SK-N-SH (cell line): ENCODE measurements around the gene ADD2. TPM values are rescaled to one million over a fixed set of nuclear protein-coding genes. Genes with fewer than 3 reads are reported as not detected.

Source experiments
- CTCF ChIA-PET: fragments of 300-600, 350-600 bp; formaldehyde crosslinking; extraction: SDS; loops from one replicate; lab custom pipeline; 2021; lab: Yijun Ruan, JAX
- POLR2A ChIA-PET: fragments of 350-600 bp; sonication (Branson Sonifier 250); formaldehyde crosslinking; extraction: SDS; loops from one replicate; lab custom pipeline; 2020; ENCODE audit warnings: antibody characterized with exemption, inconsistent platforms; lab: Yijun Ruan, JAX
- DNase-seq: peaks from one replicate; pipeline ENCODE4 v3.0.0; 2012
- H2AFZ ChIP-seq: fragments of 200-600 bp; sonication (generic); 2 replicates; pipeline ENCODE4 v1.8.1; 2016; ENCODE audit warnings: antibody characterized with exemption, mild to moderate bottlenecking, low read depth
- H3F3A ChIP-seq: fragments of 200-600 bp; sonication (generic); replicated peaks from 2 replicates; pipeline ENCODE3; 2016; ENCODE audit warnings: antibody characterized with exemption, mild to moderate bottlenecking; ENCODE audit not compliant: insufficient read depth
- H3K27ac ChIP-seq, 2 experiments: fragments of 200-500 bp in 1 of 2; fragments of 200-600 bp in 1 of 2; sonication (Bioruptor generic) in 1 of 2; sonication (generic), shearing (Covaris generic) in 1 of 2; 2 replicates each; pipeline versions ENCODE4 v1.5.1 to v1.6.1; 2014 to 2016; ENCODE audit warnings: low read depth in 2 of 2, inconsistent platforms in 1 of 2, low read length in 1 of 2, mild to moderate bottlenecking in 1 of 2, mixed read lengths in 1 of 2
- H3K27me3 ChIP-seq: fragments of 200-600 bp; sonication (generic), shearing (Covaris generic); 2 replicates; pipeline ENCODE4 v1.6.1; 2016; ENCODE audit warnings: mixed run types; ENCODE audit not compliant: insufficient read depth
- H3K36me3 ChIP-seq, 2 experiments: fragments of 200-500 bp in 1 of 2; fragments of 200-600 bp in 1 of 2; sonication (Bioruptor generic) in 1 of 2; sonication (generic) in 1 of 2; replicated peaks in 1 of 2; 2 replicates each; pipeline versions ENCODE3 to v1.5.1; 2014 to 2016; ENCODE audit warnings: low read length in 1 of 2, mild to moderate bottlenecking in 1 of 2; ENCODE audit not compliant: insufficient read depth in 2 of 2, control insufficient read depth in 1 of 2
- H3K4me1 ChIP-seq, 2 experiments: fragments of 200-500 bp in 1 of 2; fragments of 200-600 bp in 1 of 2; sonication (Bioruptor generic) in 1 of 2; sonication (generic), shearing (Covaris generic) in 1 of 2; 2 replicates each; pipeline versions ENCODE4 v1.5.1 to v1.6.1; 2014 to 2016; ENCODE audit warnings: low read depth in 1 of 2, low read length in 1 of 2, mixed run types in 1 of 2; ENCODE audit not compliant: insufficient read depth in 2 of 2, control insufficient read depth in 1 of 2
- H3K4me2 ChIP-seq: fragments of 200-600 bp; sonication (generic), shearing (Covaris generic); 2 replicates; pipeline ENCODE4 v1.6.1; 2017; ENCODE audit warnings: mixed run types
- H3K4me3 ChIP-seq, 2 experiments: fragments of 200-500 bp in 1 of 2; fragments of 200-600 bp in 1 of 2; sonication (Bioruptor generic) in 1 of 2; sonication (generic), shearing (Covaris generic) in 1 of 2; 2 replicates each; pipeline versions ENCODE4 v1.5.1 to v1.8.1; 2014 to 2016; ENCODE audit warnings: low read depth in 2 of 2, inconsistent platforms in 1 of 2, low read length in 1 of 2, mild to moderate bottlenecking in 1 of 2, mixed read lengths in 1 of 2, moderate library complexity in 1 of 2
- H3K79me2 ChIP-seq: fragments of 200-600 bp; sonication (generic); 2 replicates; pipeline ENCODE4 v1.8.1; 2017; ENCODE audit warnings: mild to moderate bottlenecking; ENCODE audit not compliant: insufficient read depth
- H3K9ac ChIP-seq: fragments of 200-600 bp; sonication (generic); 2 replicates; pipeline ENCODE4 v1.6.1; 2017; ENCODE audit warnings: mixed run types
- H3K9me2 ChIP-seq: fragments of 200-600 bp; sonication (generic); 2 replicates; pipeline ENCODE4 v1.6.1; 2017; ENCODE audit warnings: mixed run types
- H3K9me3 ChIP-seq: fragments of 200-600 bp; sonication (generic); 2 replicates; pipeline ENCODE4 v1.6.1; 2017; ENCODE audit warnings: mixed run types, mild to moderate bottlenecking, moderate library complexity
- H4K20me1 ChIP-seq: fragments of 200-600 bp; sonication (generic); 2 replicates; pipeline ENCODE4 v1.6.1; 2017; ENCODE audit warnings: mild to moderate bottlenecking, mixed run types; ENCODE audit not compliant: insufficient read depth
- CHD2 ChIP-seq: fragments of 150-350 bp; IDR thresholded peaks from 2 replicates; pipeline ENCODE4 v1.6.1; 2018; ENCODE audit warnings: low read length; ENCODE audit not compliant: partially characterized antibody
- ELF1 ChIP-seq: IDR thresholded peaks from 2 replicates; pipeline ENCODE4 v1.4.0; 2012
- EP300 ChIP-seq, 2 experiments: IDR thresholded peaks; 2 replicates each; pipeline versions ENCODE4 v1.4.0 to v1.6.1; 2012; ENCODE audit warnings: borderline replicate concordance in 1 of 2, low read depth in 1 of 2, low read length in 1 of 2
- GABPA ChIP-seq: IDR thresholded peaks from 2 replicates; pipeline ENCODE4 v1.4.0; 2012; ENCODE audit warnings: low read depth, mild to moderate bottlenecking
- MXI1 ChIP-seq: IDR thresholded peaks from 2 replicates; pipeline ENCODE4 v1.6.1; 2012; ENCODE audit warnings: mild to moderate bottlenecking, low read depth, low read length, improper control_type of control experiment
- NFIC ChIP-seq: IDR thresholded peaks from 2 replicates; pipeline ENCODE4 v1.4.0; 2012; ENCODE audit warnings: borderline replicate concordance
- NRF1 ChIP-seq: IDR thresholded peaks from 2 replicates; pipeline ENCODE4 v1.6.1; 2012; ENCODE audit warnings: low read depth, mild to moderate bottlenecking, low read length
- POLR2AphosphoS5 ChIP-seq: IDR thresholded peaks from 2 replicates; pipeline ENCODE4 v1.6.1; 2012; ENCODE audit warnings: low read depth, low read length
- RXRA ChIP-seq: IDR thresholded peaks from 2 replicates; pipeline ENCODE4 v1.4.0; 2012; ENCODE audit warnings: low read depth, mild to moderate bottlenecking, borderline replicate concordance
- TAF1 ChIP-seq: IDR thresholded peaks from 2 replicates; pipeline ENCODE4 v1.6.1; 2012; ENCODE audit warnings: low read depth, mild to moderate bottlenecking, low read length, moderate library complexity, borderline replicate concordance
- TCF12 ChIP-seq: IDR thresholded peaks from 2 replicates; pipeline ENCODE4 v1.4.0; 2012
- TEAD4 ChIP-seq: IDR thresholded peaks from 2 replicates; pipeline ENCODE4 v1.4.0; 2012; ENCODE audit warnings: mild to moderate bottlenecking, borderline replicate concordance; ENCODE audit not compliant: insufficient read depth
- WGBS: methylation state at CpG from one replicate; pipeline ENCODE4 v1.1.6; 2017; ENCODE audit warnings: low lambda C conversion rate; 5-methylcytosine and 5-hydroxymethylcytosine counted together
- polyA plus RNA-seq, 3 experiments: library from polyadenylated mRNA; depleted of rRNA; stranded (reverse); fragments of >200 nt; gene quantifications; 2 replicates each; pipeline ENCODE4 v1.2.3, GENCODE V29; 2012
- TF ChIP-seq, protein P1 (sequence below): fragments of 150-350 bp; IDR thresholded peaks from 2 replicates; pipeline ENCODE4 v1.6.1; 2016; ENCODE audit warnings: mild to moderate bottlenecking, low read depth, low read length
- TF ChIP-seq, protein P2 (sequence below): IDR thresholded peaks from 2 replicates; pipeline ENCODE4 v1.4.0; 2012; ENCODE audit warnings: low read depth, borderline replicate concordance
- TF ChIP-seq, protein P3 (sequence below): IDR thresholded peaks from 2 replicates; pipeline ENCODE4 v1.6.1; 2012; ENCODE audit warnings: mild to moderate bottlenecking, low read depth, low read length, moderate library complexity
- TF ChIP-seq, protein P4 (sequence below): IDR thresholded peaks from 2 replicates; pipeline ENCODE4 v1.4.0; 2012; ENCODE audit warnings: low read depth, borderline replicate concordance

The ADD2 gene
- polyA plus RNA-seq, 1 of the 3 experiments (the other 2 are of a cell fraction): 0.30 TPM

DNA sequence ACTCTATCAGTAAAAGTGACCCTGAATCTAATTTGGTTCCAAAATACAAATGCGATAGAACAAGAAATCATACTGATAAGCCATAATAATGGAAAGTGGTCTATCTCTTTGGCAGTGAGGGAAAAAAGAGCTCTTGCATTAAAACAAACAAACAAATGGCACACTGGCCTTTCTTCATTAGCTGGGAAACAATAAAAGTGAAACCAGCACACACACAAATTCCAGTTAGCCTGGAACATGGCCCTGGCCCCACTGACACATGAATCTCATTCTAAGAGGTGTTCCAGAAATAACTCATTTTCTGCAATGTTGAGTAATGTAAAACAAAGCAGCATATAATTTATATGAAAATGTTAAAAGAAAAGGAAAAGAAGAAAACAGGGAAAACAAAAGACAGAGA is 135.0 kb downstream of the ADD2 start (continued):
- TF ChIP-seq, protein P1, sequence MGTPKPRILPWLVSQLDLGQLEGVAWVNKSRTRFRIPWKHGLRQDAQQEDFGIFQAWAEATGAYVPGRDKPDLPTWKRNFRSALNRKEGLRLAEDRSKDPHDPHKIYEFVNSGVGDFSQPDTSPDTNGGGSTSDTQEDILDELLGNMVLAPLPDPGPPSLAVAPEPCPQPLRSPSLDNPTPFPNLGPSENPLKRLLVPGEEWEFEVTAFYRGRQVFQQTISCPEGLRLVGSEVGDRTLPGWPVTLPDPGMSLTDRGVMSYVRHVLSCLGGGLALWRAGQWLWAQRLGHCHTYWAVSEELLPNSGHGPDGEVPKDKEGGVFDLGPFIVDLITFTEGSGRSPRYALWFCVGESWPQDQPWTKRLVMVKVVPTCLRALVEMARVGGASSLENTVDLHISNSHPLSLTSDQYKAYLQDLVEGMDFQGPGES: no peak
- TF ChIP-seq TEAD4: no peak
- TF ChIP-seq NFIC: no peak
- no peak for TF ChIP-seq CHD2
- no peak for TF ChIP-seq EP300 (IDR thresholded peaks at IDR 0.05; ENCODE audit: borderline replicate concordance in 1 of 2, low read depth in 1 of 2, low read length in 1 of 2)
- TF ChIP-seq GABPA: no peak

DNA sequence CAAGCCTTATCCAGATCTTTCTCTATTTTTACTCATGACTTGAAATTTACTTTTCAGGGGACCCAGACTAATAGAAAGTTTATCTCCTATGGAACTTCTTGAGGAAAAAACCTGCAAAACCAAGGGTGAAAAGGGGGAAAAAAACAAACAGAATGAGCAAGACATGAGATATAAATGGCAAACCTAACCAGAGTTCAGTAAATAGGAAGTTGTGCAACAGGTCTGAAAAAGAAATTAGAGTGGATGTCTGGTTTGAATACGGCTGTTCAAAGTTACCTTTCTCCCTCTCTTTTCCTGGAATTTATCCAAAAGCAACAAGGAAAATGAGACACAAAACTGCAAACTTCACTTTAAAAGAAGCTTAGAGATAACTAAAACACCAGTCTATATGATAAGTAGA is 135.6 kb downstream of the ADD2 start:
- ChIA-PET POLR2A (no interaction called here), CTCF (interaction anchor here (0.9 to 8.9 kb wide), 3 partner anchors 14 to 330 kb away, joined by 3 to 52 read pairs (median 9); no protein-coding TSS in a partner anchor)
- Histone ChIP-seq H3K4me1 (no peaks in the 10 kb centered on the region), H4K20me1 (no peaks in the 10 kb centered on the region), H3K9me2 (no peaks in the 10 kb centered on the region), H3F3A (no peaks in the 10 kb centered on the region), H3K27me3 (peaks cover 5% of the 10 kb centered on the region; the same call in 1 of the 2 replicates), H3K36me3 (no peaks in the 10 kb centered on the region), H3K9me3 (no peaks in the 10 kb centered on the region), H2AFZ (no peak overlapping the region), H3K79me2 (no peaks in the 10 kb centered on the region), H3K4me2 (no peak overlapping the region), H3K27ac (no peak overlapping the region), H3K4me3 (no peak overlapping the region), H3K9ac (no peak overlapping the region)
- TF ChIP-seq NRF1 (no peak), MXI1 (no peak), TCF12 (no peak), TEAD4 (no peak), RXRA (no peak), NFIC (no peak)
- TF ChIP-seq, protein P2, sequence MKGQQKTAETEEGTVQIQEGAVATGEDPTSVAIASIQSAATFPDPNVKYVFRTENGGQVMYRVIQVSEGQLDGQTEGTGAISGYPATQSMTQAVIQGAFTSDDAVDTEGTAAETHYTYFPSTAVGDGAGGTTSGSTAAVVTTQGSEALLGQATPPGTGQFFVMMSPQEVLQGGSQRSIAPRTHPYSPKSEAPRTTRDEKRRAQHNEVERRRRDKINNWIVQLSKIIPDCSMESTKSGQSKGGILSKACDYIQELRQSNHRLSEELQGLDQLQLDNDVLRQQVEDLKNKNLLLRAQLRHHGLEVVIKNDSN: no peak
- 7% methylated on average over 1 of the region's 1 CpG for WGBS
- DNase-seq: no peak

DNA sequence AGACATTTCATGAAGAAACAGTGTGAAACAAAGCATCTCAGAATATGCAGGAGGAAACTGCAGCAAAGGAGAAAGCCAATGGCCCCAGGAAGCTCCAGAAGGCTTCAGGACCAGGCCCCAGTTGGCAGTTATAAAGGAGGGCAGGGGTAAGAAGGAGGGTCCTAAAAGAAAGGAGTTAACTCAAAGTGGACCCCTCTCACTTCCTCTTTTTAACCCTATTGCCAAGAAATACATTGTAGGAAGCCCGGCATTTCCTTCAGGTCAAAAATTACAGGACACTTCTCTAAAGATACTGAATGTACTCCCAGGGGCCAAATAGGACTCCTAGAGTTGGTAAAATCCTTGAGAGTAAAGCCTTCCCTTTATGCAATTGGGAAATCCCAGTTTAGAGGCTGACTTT is 137.2 kb downstream of the ADD2 start:
- 23% methylated on average over 1 of the region's 1 CpG for WGBS
- no peak overlapping the region for H3K4me2 ChIP-seq
- H3K27me3 ChIP-seq: peaks cover 11% of the 10 kb centered on the region; the same call in 1 of the 2 replicates
- no peak overlapping the region for H3K4me3 ChIP-seq
- H3K36me3 ChIP-seq: no peaks in the 10 kb centered on the region
- H3K79me2 ChIP-seq: no peaks in the 10 kb centered on the region
- H3K27ac ChIP-seq: no peak overlapping the region
- no peaks in the 10 kb centered on the region for H3K9me2 ChIP-seq
- H3K4me1 ChIP-seq: no peaks in the 10 kb centered on the region
- no peaks in the 10 kb centered on the region for H4K20me1 ChIP-seq
- no peak overlapping the region for H3K9ac ChIP-seq
- POLR2A ChIA-PET: no interaction called here
- no peaks in the 10 kb centered on the region for H3K9me3 ChIP-seq
- TF ChIP-seq ELF1 (no peak), TEAD4 (no peak), TAF1 (no peak), NRF1 (no peak), POLR2AphosphoS5 (no peak)
- TF ChIP-seq, protein P3, sequence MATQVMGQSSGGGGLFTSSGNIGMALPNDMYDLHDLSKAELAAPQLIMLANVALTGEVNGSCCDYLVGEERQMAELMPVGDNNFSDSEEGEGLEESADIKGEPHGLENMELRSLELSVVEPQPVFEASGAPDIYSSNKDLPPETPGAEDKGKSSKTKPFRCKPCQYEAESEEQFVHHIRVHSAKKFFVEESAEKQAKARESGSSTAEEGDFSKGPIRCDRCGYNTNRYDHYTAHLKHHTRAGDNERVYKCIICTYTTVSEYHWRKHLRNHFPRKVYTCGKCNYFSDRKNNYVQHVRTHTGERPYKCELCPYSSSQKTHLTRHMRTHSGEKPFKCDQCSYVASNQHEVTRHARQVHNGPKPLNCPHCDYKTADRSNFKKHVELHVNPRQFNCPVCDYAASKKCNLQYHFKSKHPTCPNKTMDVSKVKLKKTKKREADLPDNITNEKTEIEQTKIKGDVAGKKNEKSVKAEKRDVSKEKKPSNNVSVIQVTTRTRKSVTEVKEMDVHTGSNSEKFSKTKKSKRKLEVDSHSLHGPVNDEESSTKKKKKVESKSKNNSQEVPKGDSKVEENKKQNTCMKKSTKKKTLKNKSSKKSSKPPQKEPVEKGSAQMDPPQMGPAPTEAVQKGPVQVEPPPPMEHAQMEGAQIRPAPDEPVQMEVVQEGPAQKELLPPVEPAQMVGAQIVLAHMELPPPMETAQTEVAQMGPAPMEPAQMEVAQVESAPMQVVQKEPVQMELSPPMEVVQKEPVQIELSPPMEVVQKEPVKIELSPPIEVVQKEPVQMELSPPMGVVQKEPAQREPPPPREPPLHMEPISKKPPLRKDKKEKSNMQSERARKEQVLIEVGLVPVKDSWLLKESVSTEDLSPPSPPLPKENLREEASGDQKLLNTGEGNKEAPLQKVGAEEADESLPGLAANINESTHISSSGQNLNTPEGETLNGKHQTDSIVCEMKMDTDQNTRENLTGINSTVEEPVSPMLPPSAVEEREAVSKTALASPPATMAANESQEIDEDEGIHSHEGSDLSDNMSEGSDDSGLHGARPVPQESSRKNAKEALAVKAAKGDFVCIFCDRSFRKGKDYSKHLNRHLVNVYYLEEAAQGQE: no peak
- TF ChIP-seq, protein P4, sequence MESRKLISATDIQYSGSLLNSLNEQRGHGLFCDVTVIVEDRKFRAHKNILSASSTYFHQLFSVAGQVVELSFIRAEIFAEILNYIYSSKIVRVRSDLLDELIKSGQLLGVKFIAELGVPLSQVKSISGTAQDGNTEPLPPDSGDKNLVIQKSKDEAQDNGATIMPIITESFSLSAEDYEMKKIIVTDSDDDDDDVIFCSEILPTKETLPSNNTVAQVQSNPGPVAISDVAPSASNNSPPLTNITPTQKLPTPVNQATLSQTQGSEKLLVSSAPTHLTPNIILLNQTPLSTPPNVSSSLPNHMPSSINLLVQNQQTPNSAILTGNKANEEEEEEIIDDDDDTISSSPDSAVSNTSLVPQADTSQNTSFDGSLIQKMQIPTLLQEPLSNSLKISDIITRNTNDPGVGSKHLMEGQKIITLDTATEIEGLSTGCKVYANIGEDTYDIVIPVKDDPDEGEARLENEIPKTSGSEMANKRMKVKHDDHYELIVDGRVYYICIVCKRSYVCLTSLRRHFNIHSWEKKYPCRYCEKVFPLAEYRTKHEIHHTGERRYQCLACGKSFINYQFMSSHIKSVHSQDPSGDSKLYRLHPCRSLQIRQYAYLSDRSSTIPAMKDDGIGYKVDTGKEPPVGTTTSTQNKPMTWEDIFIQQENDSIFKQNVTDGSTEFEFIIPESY: no peak
- TF ChIP-seq, protein P1: no peak
- H2AFZ ChIP-seq: no peak overlapping the region
- no peak for DNase-seq
- H3F3A ChIP-seq: no peaks in the 10 kb centered on the region
- CTCF ChIA-PET: interaction anchor here (1.2 to 8.9 kb wide), 2 partner anchors 12 to 17 kb away, joined by 4 to 52 read pairs; no protein-coding TSS in a partner anchor
